GM12892 (cell line): ENCODE data around the gene SLC38A7.

ENCODE experiments used
- POLR2A ChIP-seq: IDR thresholded peaks from 2 replicates; pipeline ENCODE4 v1.6.1; 2011; ENCODE audit warnings: low read depth, low read length, control low read depth
- POLR2AphosphoS5 ChIP-seq: IDR thresholded peaks from 2 replicates; pipeline ENCODE4 v1.6.1; 2011; ENCODE audit warnings: low read depth, low read length, control low read depth
- TAF1 ChIP-seq: IDR thresholded peaks from 2 replicates; pipeline ENCODE4 v1.6.1; 2011; ENCODE audit warnings: low read depth, mild to moderate bottlenecking, control low read depth, low read length, borderline replicate concordance

DNA sequence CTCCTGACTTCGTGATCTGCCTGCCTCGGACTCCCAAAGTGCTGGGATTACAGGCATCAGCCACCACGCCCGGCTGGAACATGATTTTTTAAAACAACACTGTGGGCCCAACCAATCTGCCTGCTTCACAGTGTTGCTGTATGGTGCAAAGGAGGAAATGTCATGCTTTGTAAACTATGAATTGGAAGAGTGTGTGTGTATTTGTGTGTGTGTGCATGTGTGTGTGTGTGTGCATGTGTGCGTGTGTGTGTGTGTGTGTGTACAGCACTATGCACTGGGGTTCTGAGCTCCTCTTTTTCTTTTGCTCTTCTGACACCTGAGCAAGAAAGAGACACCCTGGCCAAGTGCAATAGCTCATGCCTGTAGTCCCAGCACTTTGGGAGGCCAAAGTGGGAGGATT is 40.5 kb downstream of the SLC38A7 start:
- no peak for TF ChIP-seq TAF1
- no peak for TF ChIP-seq POLR2AphosphoS5
- TF ChIP-seq POLR2A: no peak
